GM19099 (cell line): ENCODE results near the gene CDR2L.

Experiments
- POLR2A ChIP-seq: IDR thresholded peaks from 3 replicates; pipeline ENCODE4 v1.6.1; 2011; ENCODE audit warnings: low read depth; ENCODE audit not compliant: insufficient read length; ENCODE audit errors: extremely low read depth

CDR2L gene

GRCh38 chr17:74992223-74992622, 4.8 kb downstream of the CDR2L start:
- TF ChIP-seq POLR2A, result no peak

DNA sequence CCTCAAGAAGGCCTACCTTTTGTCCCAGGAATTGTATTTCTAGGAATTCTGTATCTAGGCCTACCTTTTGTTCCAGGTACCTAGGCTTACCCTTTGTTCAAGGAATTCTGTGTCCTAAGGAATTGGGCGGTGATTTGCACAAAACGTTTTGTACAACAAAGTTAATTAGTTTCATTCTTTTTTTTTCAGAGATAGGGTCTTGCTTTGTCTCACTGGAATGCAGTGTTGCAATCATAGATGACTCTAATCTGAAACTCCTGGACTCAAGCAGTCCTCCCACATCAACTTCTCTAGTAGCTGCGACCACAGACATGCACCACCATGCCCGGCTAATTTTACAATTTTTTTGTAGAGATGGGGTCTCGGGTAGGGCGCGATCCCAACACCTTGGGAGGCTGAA, 7.0 kb downstream of the CDR2L start:
- no peak for TF ChIP-seq POLR2A

DNA sequence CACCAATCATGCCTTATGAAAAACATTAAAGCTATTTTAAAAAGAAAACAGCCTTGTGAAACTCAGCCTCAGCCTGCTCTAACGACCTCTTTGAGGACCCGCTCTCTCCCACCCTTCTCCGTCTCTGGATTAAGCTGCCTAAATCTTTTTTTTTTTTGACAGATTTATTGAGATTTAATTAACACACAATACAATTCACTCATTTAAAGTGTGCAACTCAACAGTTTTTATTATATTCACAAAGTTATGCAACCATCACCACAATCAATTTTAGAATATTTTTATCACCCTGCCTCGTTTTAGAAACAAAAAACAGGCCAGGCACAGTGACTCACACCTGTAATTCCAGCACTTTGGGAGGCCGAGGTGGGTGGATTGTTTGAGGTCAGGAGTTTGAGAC, 8.4 kb downstream of the CDR2L start:
- no peak for TF ChIP-seq POLR2A

DNA sequence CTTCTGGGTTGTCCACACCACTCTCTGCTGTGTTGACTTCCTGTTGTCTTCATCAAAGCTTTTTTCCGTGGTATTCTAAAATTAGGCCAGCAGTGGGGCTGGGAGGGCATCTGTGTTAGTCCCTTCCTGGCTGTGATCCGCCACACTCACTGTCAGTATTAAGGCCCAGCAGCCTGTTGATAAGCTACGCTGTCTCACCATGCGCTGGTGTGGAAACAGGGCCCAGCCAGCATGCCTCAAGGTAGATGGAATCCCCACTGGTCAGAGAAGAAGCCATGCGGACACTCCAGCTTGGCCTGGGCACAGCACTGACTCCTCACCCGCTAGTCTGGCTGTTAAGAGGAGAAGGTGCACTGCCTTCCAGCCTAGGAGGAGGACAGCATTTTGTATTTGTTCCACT, 11.4 kb downstream of the CDR2L start:
- TF ChIP-seq POLR2A, result no peak

DNA sequence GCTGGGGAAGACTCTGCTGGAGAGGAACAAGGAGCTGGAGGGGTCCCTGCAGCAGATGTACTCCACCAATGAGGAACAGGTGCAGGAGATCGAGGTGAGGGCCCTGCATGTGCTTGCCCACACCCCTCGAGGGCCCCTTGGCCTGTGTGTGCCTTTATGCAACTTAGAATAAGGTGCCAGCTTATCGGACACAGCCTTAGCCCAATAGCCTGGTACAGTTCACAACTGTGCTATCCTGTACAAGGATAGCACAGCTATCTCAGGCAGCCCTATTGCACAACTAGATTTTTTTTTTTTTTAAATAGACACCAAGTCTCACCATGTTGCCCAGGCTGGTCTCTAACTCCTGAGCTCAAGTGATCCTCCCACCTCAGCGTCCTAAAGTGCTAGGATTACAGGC, 12.1 kb downstream of the CDR2L start:
- TF ChIP-seq POLR2A, result no peak

GRCh38 chr17:75001915-75002843, 14.7 kb downstream of the CDR2L start:
- TF ChIP-seq POLR2A, result no peak

GRCh38 chr17:75003070-75003956, 15.9 kb downstream of the CDR2L start:
- no peak for TF ChIP-seq POLR2A

DNA sequence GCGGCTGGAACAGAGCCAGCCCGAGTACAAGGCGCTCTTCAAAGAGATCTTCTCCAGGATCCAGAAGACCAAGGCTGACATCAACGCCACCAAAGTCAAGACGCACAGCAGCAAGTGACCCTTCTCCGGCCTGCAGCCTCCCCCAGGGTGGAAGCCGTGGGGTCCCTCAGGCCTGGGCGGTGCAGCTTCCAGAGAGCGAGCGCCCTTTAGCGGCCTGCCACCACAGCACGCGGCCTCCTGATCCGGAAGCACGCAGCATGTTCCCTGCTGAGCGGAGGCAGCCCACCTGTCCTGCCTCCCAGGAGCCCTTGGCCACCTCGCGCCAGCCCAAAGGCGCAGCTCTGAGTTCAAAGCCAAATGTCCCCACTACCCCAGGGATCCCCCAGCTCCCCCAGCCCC, 16.5 kb downstream of the CDR2L start:
- no peak for TF ChIP-seq POLR2A

- no peak for TF ChIP-seq POLR2A
Measured at GRCh38 chr17:75004371-75004770, 16.9 kb downstream of the CDR2L start.

- TF ChIP-seq POLR2A, result no peak
Measured at GRCh38 chr17:75005291-75005690, 17.9 kb downstream of the CDR2L start.

GRCh38 chr17:75006653-75007052, 19.2 kb downstream of the CDR2L start:
- no peak for TF ChIP-seq POLR2A

DNA sequence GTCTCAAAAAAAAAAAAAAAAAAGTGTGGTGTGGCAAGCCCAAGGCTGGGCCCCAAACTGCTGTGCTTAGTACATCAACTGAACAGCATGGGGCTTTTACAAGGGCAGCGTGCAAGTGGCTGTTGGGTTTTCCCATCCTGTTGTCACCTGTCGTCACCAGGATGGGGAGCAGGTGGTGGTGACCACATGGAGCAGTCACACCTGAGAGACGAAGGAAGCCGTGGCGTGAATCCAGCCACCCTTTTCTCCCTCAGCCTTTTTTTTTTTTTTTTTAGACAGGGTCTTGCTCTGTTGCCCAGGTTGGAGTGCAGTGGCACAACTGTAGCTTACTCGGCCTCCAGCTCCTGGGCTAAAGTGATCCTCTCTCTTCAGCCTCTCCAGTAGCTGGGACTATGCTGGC, 20.9 kb downstream of the CDR2L start:
- TF ChIP-seq POLR2A, result no peak

- no peak for TF ChIP-seq POLR2A
Measured at GRCh38 chr17:75009139-75009724, 21.8 kb downstream of the CDR2L start.

DNA sequence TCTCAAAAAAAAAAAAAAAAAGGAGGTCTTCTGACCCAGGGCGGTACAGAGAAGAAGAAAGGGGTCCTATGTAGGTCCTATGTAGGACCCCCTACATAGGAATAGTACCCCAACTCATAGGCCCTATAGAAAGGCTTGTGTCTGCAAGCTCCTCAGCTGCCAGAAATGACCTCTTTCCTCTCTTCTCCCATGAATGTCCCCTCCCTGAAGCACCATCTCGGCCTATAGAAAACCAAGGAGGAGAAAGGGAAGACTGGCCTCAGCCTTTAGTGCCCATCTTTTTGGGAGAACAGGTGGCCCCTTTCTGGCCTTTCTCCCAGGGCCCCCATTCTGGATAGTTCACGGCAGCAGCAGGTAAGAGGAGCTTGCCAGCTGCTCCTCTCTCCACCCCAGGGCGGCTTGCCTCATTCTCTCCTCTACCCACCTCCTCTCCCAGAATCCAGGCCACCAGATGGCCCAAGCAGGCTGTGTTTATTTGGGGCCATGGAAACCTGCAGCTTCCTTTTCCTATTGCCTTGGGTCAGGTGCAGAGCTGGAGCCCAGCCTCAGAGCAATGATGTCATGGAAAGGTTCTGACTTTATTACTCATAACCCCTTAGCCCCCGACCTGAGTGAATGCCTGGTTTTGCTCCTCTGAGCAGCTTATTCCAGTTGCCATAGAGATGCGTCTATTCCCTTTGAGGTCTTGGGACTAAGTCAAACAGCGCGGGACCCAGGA, 23.4 kb downstream of the CDR2L start:
- TF ChIP-seq POLR2A, result no peak

DNA sequence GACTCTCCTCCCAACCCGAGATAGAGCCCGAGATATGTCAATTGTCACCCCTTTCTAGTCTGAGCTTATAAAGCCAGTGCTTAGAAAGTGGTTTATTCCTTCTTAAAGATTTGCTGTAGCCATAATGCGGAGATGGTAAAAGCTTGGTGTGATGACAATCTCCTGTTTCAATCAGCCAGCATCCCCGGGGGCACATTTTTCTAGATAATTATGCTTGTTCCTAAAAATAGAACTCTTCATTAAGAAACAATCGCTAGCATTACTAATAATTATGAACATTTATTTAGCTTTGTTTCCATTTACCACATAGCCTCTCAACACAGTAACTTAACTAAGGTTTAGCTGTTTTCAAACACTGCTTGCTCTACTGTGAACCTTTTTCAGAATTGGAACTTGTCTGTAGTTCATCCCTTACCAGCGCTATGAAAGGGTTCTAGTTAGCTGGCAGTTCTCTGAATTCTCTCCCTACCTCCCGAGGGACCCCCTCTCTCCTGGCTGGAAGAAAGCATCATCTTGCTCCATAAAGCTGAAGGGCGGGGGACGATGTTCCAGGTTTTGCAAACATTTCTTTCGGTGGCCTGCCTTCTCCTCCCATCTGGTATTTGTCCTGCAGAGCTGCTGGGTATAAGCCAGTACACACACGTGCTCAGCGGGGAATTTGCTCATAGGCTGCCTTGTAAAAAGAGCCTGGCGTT, 24.1 kb downstream of the CDR2L start:
- no peak for TF ChIP-seq POLR2A

DNA sequence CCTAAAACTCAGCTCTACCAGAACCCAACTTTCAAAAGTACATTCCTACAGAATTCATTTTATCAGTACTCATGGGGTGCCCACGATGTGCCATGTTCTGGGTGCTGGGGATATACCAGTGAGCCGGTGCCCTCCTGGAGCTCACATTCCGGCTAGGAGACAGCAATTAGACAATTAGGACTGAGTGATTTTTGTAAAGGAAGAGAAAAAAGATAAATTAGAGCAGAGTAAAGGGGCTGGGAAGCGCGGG, 24.6 kb downstream of the CDR2L start:
- no peak for TF ChIP-seq POLR2A
